Upper lobe of left lung (tissue), 6 donors: Measurements from ENCODE around the gene RPL31. TPM values are rescaled to one million over a fixed set of nuclear protein-coding genes. Genes with fewer than 3 reads are reported as not detected.

ENCODE experiments used
- ATAC-seq, 2 donors: fragments of 200-7000 bp; cut with Tn5 transposase; one replicate each; pipeline ENCODE4 v1.9.1; 2022; ENCODE audit warnings: mild to moderate bottlenecking in 2 of 2, moderate library complexity in 2 of 2; ENCODE audit not compliant: low FRiP score in 2 of 2
- DNase-seq, 2 donors: peaks; one replicate each; pipeline ENCODE4 v3.0.0-alpha.2; 2019 to 2020
- H3K27ac ChIP-seq, 4 donors: fragments of 200-600 bp; sonication (generic); one replicate each; pipeline ENCODE4 v1.5.1; 2016 to 2019
- H3K27me3 ChIP-seq, 4 donors: fragments of 200-600 bp; sonication (generic); one replicate each; pipeline ENCODE4 v1.5.1; 2017 to 2019
- H3K36me3 ChIP-seq, 4 donors: fragments of 200-600 bp; sonication (generic); one replicate each; pipeline ENCODE4 v1.5.1; 2016 to 2019
- H3K4me1 ChIP-seq, 4 donors: fragments of 200-600 bp; sonication (generic); one replicate each; pipeline ENCODE4 v1.5.1; 2018 to 2019
- H3K4me3 ChIP-seq, 4 donors: fragments of 200-600 bp; sonication (generic); one replicate each; pipeline ENCODE4 v1.5.1; 2017 to 2019; ENCODE audit warnings: mild to moderate bottlenecking in 2 of 4, moderate library complexity in 1 of 4
- H3K9me3 ChIP-seq, 4 donors: fragments of 200-600 bp; sonication (generic); one replicate each; pipeline ENCODE4 v1.5.1; 2018 to 2019
- EP300 ChIP-seq, 4 donors: sonication (generic); formaldehyde crosslinking; IDR thresholded peaks; one replicate each; pipeline ENCODE4 v1.5.1; 2017; ENCODE audit warnings: antibody characterized with exemption in 4 of 4, control low read depth in 2 of 4
- POLR2A ChIP-seq, 4 donors: fragments of 450-650 bp; IDR thresholded peaks; one replicate each; pipeline ENCODE4 v1.5.1; 2016 to 2017; ENCODE audit warnings: antibody characterized with exemption in 4 of 4, mild to moderate bottlenecking in 2 of 4
- POLR2AphosphoS5 ChIP-seq, 2 donors: sonication (generic); formaldehyde crosslinking; IDR thresholded peaks; one replicate each; pipeline ENCODE4 v1.5.1; 2017; ENCODE audit warnings: antibody characterized with exemption in 2 of 2
- whole genome bisulfite sequencing, 2 donors: methylation state at CpG; one replicate each; pipeline ENCODE4 v1.1.5; 2017 to 2018; 5-methylcytosine and 5-hydroxymethylcytosine counted together
- total RNA-seq, 6 donors: library from RNA; depleted of rRNA in 4 of 6; stranded (reverse); fragments of >200 nt in 4 of 6; gene quantifications; one replicate each; pipeline versions ENCODE4 v1.1.0 to v1.2.1, GENCODE V29; 2016 to 2021
- TF ChIP-seq, protein P1 (sequence below), 6 experiments: fragments of 450-650 bp in 4 of 6; fragments of 200-600 bp in 2 of 6; sonication (generic) in 2 of 6; IDR thresholded peaks; one replicate each; pipeline ENCODE4 v1.5.1; 2016 to 2019; ENCODE audit warnings: antibody characterized with exemption in 6 of 6
- donor health status: DM: no; HTN: no; CAD: no; lungs with moderate emphysema.
- donor health status: DM: no; HTN: yes; CAD: no; lungs with severe emphysema.

RPL31 gene
- total RNA-seq, 6 donors from 2014 or later: 422 to 1,166 (median 1,010) TPM

DNA sequence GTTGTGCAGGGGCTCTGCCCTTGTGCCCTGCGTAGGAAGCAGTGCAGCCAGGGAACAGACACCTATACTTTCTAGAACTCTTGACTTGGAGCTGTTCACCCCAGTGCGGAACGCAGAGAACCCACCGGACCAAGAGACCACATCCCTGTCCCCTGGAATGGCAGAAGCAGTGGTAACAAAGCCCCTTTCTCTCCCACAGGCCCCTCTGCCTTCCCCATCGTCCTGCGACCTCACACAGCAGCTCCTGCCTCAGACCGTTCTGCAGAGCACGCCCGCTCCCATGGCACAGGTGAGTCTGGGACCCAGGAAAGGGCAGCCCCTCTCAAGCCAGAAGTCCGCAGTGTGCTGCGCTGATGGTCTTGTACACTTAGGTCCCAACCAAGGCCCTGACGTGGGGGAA lies 24.6 kb upstream of the RPL31 start:
- TF ChIP-seq EP300 (IDR thresholded peaks at IDR 0.05): no peak
- TF ChIP-seq POLR2AphosphoS5 (IDR thresholded peaks at IDR 0.05): no peak
- TF ChIP-seq, protein P1, sequence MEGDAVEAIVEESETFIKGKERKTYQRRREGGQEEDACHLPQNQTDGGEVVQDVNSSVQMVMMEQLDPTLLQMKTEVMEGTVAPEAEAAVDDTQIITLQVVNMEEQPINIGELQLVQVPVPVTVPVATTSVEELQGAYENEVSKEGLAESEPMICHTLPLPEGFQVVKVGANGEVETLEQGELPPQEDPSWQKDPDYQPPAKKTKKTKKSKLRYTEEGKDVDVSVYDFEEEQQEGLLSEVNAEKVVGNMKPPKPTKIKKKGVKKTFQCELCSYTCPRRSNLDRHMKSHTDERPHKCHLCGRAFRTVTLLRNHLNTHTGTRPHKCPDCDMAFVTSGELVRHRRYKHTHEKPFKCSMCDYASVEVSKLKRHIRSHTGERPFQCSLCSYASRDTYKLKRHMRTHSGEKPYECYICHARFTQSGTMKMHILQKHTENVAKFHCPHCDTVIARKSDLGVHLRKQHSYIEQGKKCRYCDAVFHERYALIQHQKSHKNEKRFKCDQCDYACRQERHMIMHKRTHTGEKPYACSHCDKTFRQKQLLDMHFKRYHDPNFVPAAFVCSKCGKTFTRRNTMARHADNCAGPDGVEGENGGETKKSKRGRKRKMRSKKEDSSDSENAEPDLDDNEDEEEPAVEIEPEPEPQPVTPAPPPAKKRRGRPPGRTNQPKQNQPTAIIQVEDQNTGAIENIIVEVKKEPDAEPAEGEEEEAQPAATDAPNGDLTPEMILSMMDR (IDR thresholded peaks at IDR 0.05): no peak
- no peak for TF ChIP-seq POLR2A (IDR thresholded peaks at IDR 0.05)
- no peaks in the 10 kb centered on the region for H3K9me3 ChIP-seq
- H3K4me1 ChIP-seq: no peaks in the 10 kb centered on the region
- whole genome bisulfite sequencing, 2 donors: 90 to 93% methylated on average over 6 to 12 of the region's 12 CpGs
- no peak for ATAC-seq
- H3K36me3 ChIP-seq: peaks cover 0 to 19% (median 4%) of the 10 kb centered on the region in 4 donors
- no peak for DNase-seq
- H3K4me3 ChIP-seq: no peak overlapping the region
- H3K27me3 ChIP-seq: no peaks in the 10 kb centered on the region
- no peak overlapping the region for H3K27ac ChIP-seq

DNA sequence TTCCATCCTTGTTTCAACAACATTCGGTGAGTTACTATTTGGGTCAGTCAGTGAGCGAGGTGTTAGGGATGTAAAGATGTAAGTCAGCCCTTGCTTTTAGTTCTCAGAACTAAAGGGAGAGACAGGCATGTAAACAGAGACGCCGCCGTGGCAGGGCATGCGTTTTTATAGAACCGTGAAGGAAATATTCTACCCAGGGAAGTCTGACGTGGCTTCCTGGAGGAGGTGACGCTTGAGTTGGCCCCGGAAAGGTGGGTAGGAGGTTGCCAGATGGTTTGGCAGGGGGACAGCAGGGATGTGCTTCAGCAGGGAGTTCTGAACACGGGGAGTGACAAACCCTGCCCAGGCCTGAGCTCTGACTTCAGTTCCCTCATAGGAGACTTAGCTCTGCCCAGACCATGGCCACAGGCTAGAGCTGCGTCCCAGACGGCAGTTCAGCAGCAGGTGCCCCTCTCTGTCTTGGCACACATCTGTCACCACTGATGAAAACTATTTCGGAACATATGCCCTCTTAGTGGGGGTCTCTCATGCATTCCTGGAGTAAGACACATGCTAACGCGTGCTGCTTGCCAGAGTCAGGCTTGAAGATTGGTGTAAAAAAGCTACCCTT lies 23.4 kb upstream of the RPL31 start:
- ATAC-seq: no peak
- H3K4me3 ChIP-seq: no peak overlapping the region
- H3K36me3 ChIP-seq: peaks cover 0 to 18% (median 5%) of the 10 kb centered on the region in 4 donors
- 69 to 74% methylated on average over 15 to 16 of the region's 16 CpGs for WGBS, 2 donors
- H3K4me1 ChIP-seq: no peaks in the 10 kb centered on the region
- no peaks in the 10 kb centered on the region for H3K9me3 ChIP-seq
- H3K27me3 ChIP-seq: no peaks in the 10 kb centered on the region
- no peak for DNase-seq
- TF ChIP-seq POLR2A (IDR thresholded peaks at IDR 0.05) (no peak), POLR2AphosphoS5 (IDR thresholded peaks at IDR 0.05) (no peak), EP300 (IDR thresholded peaks at IDR 0.05) (no peak)
- TF ChIP-seq, protein P1 (IDR thresholded peaks at IDR 0.05): no peak
- H3K27ac ChIP-seq: no peak overlapping the region

DNA sequence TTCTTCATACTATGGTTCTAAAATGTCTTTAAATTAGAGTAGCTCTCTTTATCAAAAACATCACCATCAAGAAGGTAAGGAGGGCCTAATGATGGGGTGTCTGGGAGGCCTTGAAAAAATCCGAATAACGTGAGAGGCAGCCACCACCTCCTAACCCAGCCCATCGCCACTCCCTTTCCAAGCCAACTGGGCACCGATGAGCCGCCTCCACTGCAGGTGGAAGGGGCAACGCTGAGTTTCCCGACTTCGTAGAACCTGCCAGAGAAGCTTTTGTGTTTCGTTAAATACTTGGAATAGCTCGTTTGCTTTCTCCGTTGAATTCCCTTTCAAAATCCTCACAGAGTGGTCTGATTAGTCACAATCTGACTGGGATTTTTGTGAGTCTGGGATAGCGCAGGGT lies 22.0 kb upstream of the RPL31 start:
- no peak for TF ChIP-seq EP300 (IDR thresholded peaks at IDR 0.05)
- no peak for TF ChIP-seq POLR2AphosphoS5 (IDR thresholded peaks at IDR 0.05)
- TF ChIP-seq POLR2A (IDR thresholded peaks at IDR 0.05): no peak
- TF ChIP-seq, protein P1 (IDR thresholded peaks at IDR 0.05): no peak
- DNase-seq: no peak
- H3K27me3 ChIP-seq: no peaks in the 10 kb centered on the region

DNA sequence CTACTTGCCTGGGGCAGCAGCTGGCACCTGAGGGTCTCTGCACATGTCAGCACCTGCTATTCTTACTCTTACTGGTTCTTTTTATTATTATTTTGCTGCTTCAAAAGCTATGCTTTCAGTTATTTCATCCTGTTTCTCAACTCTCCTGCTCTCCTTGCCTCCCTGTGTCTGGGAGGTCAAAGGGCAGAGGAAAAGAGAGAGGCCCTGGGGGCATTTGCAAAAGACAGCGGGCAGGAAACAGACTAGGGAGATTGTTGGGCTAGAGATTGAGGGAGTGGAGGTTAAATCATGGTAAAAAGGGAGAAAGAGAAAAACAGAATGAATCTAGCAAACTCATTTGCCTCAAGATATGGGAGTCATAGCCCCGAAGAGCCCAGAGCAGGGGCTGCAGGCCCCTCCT lies 21.1 kb upstream of the RPL31 start:
- Histone ChIP-seq H3K27ac (no peak overlapping the region), H3K4me3 (no peak overlapping the region), H3K4me1 (no peaks in the 10 kb centered on the region), H3K36me3 (peaks cover 0 to 10% (median 3%) of the 10 kb centered on the region in 4 donors), H3K27me3 (no peaks in the 10 kb centered on the region), H3K9me3 (no peaks in the 10 kb centered on the region)
- TF ChIP-seq POLR2AphosphoS5 (IDR thresholded peaks at IDR 0.05) (no peak), EP300 (IDR thresholded peaks at IDR 0.05) (no peak), POLR2A (IDR thresholded peaks at IDR 0.05) (no peak)
- TF ChIP-seq, protein P1 (IDR thresholded peaks at IDR 0.05): no peak
- no peak for DNase-seq
- ATAC-seq: no peak
- 89 to 93% methylated on average over 2 of the region's 2 CpGs for WGBS, 2 donors

More for the DNA sequence above, 22.0 kb upstream of the RPL31 start:
- Histone ChIP-seq H3K4me1 (no peaks in the 10 kb centered on the region), H3K27ac (no peak overlapping the region), H3K9me3 (no peaks in the 10 kb centered on the region), H3K4me3 (no peak overlapping the region), H3K36me3 (peaks cover 0 to 10% (median 4%) of the 10 kb centered on the region in 4 donors)
- 96 to 97% methylated on average over 12 of the region's 12 CpGs for WGBS, 2 donors
- ATAC-seq: no peak

DNA sequence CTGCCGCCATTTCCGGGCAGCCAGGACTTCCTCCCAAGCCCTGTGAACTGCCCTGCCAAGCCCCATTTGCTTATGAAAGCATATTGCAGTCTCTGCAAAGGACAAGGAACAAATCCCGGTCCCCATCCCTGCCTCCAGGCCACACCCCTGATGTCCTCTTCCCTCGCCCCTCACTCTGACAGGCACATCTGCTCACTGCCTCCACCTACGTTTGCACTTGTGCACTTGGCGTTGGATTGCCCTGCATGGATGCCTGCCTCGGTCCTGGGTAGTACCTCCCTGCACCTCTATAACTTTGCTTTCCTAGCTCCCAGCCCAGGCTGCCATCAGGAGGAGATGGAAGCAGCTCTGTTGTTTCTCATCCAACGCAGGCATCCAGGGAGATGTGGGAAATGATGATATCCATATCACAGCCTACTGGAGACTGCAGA lies 19.6 kb upstream of the RPL31 start:
- Histone ChIP-seq H3K4me3 (no peak overlapping the region), H3K27me3 (no peaks in the 10 kb centered on the region), H3K27ac (no peak overlapping the region), H3K36me3 (peaks cover 0 to 6% (median under 1%) of the 10 kb centered on the region in 4 donors), H3K9me3 (no peaks in the 10 kb centered on the region), H3K4me1 (no peaks in the 10 kb centered on the region)
- no peak for ATAC-seq
- no peak for TF ChIP-seq POLR2AphosphoS5 (IDR thresholded peaks at IDR 0.05)
- TF ChIP-seq EP300 (IDR thresholded peaks at IDR 0.05): no peak
- TF ChIP-seq, protein P1 (IDR thresholded peaks at IDR 0.05): no peak
- TF ChIP-seq POLR2A (IDR thresholded peaks at IDR 0.05): no peak
- no peak for DNase-seq
- 85 to 89% methylated on average over 6 to 8 of the region's 8 CpGs for WGBS, 2 donors
